Left lung (tissue), 10 donors: ENCODE results near the gene ZNF12. TPM values are rescaled to one million over a fixed set of nuclear protein-coding genes. Genes with fewer than 3 reads are reported as not detected.

Experiments used
- ATAC-seq: fragments of 200-7000 bp; cut with Tn5 transposase; one replicate; pipeline ENCODE4 v1.9.1; 2020; ENCODE audit warnings: moderate library complexity
- DNase-seq, 4 donors: peaks; one replicate each; pipeline ENCODE4 v3.0.0-alpha.2; 2013 to 2020
- H3K27ac ChIP-seq, 2 donors: fragments of 200-600 bp; sonication (generic) in 1 of 2; one replicate each; pipeline versions ENCODE4 v1.5.0 to v1.8.0; 2020 to 2021
- H3K27me3 ChIP-seq, 2 donors: fragments of 200-600 bp; sonication (generic) in 1 of 2; one replicate each; pipeline versions ENCODE4 v1.5.0 to v1.8.0; 2020 to 2021
- H3K36me3 ChIP-seq, 2 donors: fragments of 200-600 bp; sonication (generic) in 1 of 2; one replicate each; pipeline versions ENCODE4 v1.5.0 to v1.8.0; 2020 to 2021
- H3K4me1 ChIP-seq, 2 donors: fragments of 200-600 bp; one replicate each; pipeline ENCODE4 v1.8.0; 2021
- H3K4me3 ChIP-seq, 2 donors: fragments of 200-600 bp; sonication (generic) in 1 of 2; one replicate each; pipeline versions ENCODE4 v1.5.0 to v1.8.0; 2020 to 2021; ENCODE audit warnings: mild to moderate bottlenecking in 1 of 2
- H3K9me3 ChIP-seq, 2 donors: fragments of 200-600 bp; sonication (generic) in 1 of 2; one replicate each; pipeline versions ENCODE4 v1.5.0 to v1.8.0; 2020 to 2021
- intact Hi-C, 2 donors: fragments of 100-400 bp; cut with DNase I; formaldehyde crosslinking; loops; one replicate each; pipeline versions ENCODE4 v1.11.2 to v1.14.2; 2022
- polyA plus RNA-seq, 6 donors: library from polyadenylated mRNA; unstranded; fragments of 120-200 nt; gene quantifications; one replicate each; pipeline ENCODE4 v1.2.1, GENCODE V29; 2013; ENCODE audit not compliant: insufficient read length in 6 of 6
- total RNA-seq, 2 donors: library from RNA; stranded (reverse); fragmentation: NEBNext Ultra II Directional; extraction: Animal tissue kit (Norgen Biotek cat#: 25700); gene quantifications; one replicate each; pipeline ENCODE4 v1.2.1, GENCODE V29; 2021
- TF ChIP-seq, protein P1 (sequence below), 2 donors: fragments of 200-600 bp; sonication (generic) in 1 of 2; IDR thresholded peaks; one replicate each; pipeline versions ENCODE4 v1.5.0 to v1.8.0; 2021; ENCODE audit warnings: antibody characterized with exemption in 2 of 2
- donor health status: DM: no; HTN: yes; CAD: no.
- donor health status: DM: no; HTN: no; CAD: no.

The ZNF12 gene
- total and polyA plus RNA-seq, 8 donors: 18.4 to 38.6 (median 36.4) TPM

DNA sequence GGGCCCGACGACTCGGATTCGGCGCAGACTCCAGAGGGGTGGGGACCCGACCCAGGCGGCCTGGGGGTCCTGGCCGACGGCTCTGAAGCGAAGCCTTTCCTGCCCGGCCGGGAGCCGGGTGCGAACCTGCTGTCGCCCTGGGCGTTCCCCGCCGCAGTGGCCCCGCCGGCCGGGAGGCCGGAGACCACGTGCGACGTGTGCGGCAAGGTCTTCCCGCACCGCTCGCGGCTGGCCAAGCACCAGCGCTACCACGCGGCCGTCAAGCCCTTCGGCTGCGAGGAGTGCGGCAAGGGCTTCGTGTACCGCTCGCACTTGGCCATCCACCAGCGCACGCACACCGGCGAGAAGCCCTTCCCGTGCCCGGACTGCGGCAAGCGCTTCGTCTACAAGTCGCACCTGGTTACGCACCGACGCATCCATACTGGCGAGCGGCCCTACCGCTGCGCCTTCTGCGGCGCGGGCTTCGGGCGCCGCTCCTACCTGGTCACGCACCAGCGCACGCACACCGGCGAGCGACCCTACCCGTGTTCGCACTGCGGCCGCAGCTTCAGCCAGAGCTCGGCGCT lies 54.2 kb downstream of the ZNF12 start:
- intact Hi-C loops: no loop called here
- DNase-seq (peak in 2 of 4 donors; percentile 21 to 73), ATAC-seq (no peak)
- Histone ChIP-seq H3K36me3 (peaks cover 0 to 84% of the 10 kb centered on the region in 2 donors), H3K4me1 (no peaks in the 10 kb centered on the region), H3K9me3 (peaks cover 0 to 28% of the 10 kb centered on the region in 2 donors), H3K27ac (no peak overlapping the region), H3K4me3 (no peak overlapping the region), H3K27me3 (no peaks in the 10 kb centered on the region)
- TF ChIP-seq, protein P1, sequence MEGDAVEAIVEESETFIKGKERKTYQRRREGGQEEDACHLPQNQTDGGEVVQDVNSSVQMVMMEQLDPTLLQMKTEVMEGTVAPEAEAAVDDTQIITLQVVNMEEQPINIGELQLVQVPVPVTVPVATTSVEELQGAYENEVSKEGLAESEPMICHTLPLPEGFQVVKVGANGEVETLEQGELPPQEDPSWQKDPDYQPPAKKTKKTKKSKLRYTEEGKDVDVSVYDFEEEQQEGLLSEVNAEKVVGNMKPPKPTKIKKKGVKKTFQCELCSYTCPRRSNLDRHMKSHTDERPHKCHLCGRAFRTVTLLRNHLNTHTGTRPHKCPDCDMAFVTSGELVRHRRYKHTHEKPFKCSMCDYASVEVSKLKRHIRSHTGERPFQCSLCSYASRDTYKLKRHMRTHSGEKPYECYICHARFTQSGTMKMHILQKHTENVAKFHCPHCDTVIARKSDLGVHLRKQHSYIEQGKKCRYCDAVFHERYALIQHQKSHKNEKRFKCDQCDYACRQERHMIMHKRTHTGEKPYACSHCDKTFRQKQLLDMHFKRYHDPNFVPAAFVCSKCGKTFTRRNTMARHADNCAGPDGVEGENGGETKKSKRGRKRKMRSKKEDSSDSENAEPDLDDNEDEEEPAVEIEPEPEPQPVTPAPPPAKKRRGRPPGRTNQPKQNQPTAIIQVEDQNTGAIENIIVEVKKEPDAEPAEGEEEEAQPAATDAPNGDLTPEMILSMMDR (IDR thresholded peaks at IDR 0.05): no peak

GRCh38 chr7:6651851-6652445 lies 54.8 kb downstream of the ZNF12 start:
- Histone ChIP-seq H3K4me1 (no peaks in the 10 kb centered on the region), H3K27me3 (no peaks in the 10 kb centered on the region), H3K27ac (no peak overlapping the region), H3K4me3 (no peak overlapping the region), H3K36me3 (peaks cover 0 to 89% of the 10 kb centered on the region in 2 donors), H3K9me3 (peaks cover 0 to 28% of the 10 kb centered on the region in 2 donors)
- DNase-seq (peak in 2 of 4 donors; percentile 17 to 68), ATAC-seq (no peak)
- TF ChIP-seq, protein P1 (IDR thresholded peaks at IDR 0.05): no peak
- intact Hi-C loops: no loop called here

GRCh38 chr7:6650521-6651011 lies 56.2 kb downstream of the ZNF12 start:
- H3K27me3 ChIP-seq: no peaks in the 10 kb centered on the region
- H3K27ac ChIP-seq: no peak overlapping the region
- intact Hi-C loops: no loop called here
- H3K4me1 ChIP-seq: no peaks in the 10 kb centered on the region
- peaks cover 0 to 100% of the 10 kb centered on the region in 2 donors for H3K36me3 ChIP-seq
- H3K9me3 ChIP-seq: peaks cover 0 to 28% of the 10 kb centered on the region in 2 donors
- TF ChIP-seq, protein P1 (IDR thresholded peaks at IDR 0.05): no peak
- H3K4me3 ChIP-seq: no peak overlapping the region
- ATAC-seq (no peak), DNase-seq (peak in 1 of 4 donors; percentile 34)

GRCh38 chr7:6650086-6650485 lies 56.7 kb downstream of the ZNF12 start:
- intact Hi-C loops: no loop called here
- DNase-seq: peak in 1 of 4 donors; percentile 19
- Histone ChIP-seq H3K4me3 (no peak overlapping the region), H3K9me3 (peaks cover 0 to 28% of the 10 kb centered on the region in 2 donors), H3K4me1 (no peaks in the 10 kb centered on the region), H3K36me3 (peaks cover 0 to 100% of the 10 kb centered on the region in 2 donors), H3K27me3 (no peaks in the 10 kb centered on the region), H3K27ac (no peak overlapping the region)
- no peak for ATAC-seq
- TF ChIP-seq, protein P1 (IDR thresholded peaks at IDR 0.05): no peak

- Histone ChIP-seq H3K27ac (no peak overlapping the region), H3K4me1 (no peaks in the 10 kb centered on the region), H3K36me3 (peaks cover 0 to 100% of the 10 kb centered on the region in 2 donors), H3K9me3 (peaks cover 0 to 28% of the 10 kb centered on the region in 2 donors), H3K27me3 (no peaks in the 10 kb centered on the region), H3K4me3 (no peak overlapping the region)
- ATAC-seq (no peak), DNase-seq (peak in 1 of 4 donors; percentile 45)
- TF ChIP-seq, protein P1 (IDR thresholded peaks at IDR 0.05): no peak
- intact Hi-C loops: no loop called here
Measured at GRCh38 chr7:6649241-6649961, 57.3 kb downstream of the ZNF12 start.
